Neutrophil (primary cell): ENCODE results near the gene VSX1.

ENCODE experiments used
- H3K27ac ChIP-seq: fragments of 200-600 bp; sonication (generic); 2 replicates; pipeline ENCODE4 v1.5.1; 2016; ENCODE audit warnings: mild to moderate bottlenecking, moderate library complexity
- H3K27me3 ChIP-seq: fragments of 200-600 bp; sonication (generic); 2 replicates; pipeline ENCODE4 v1.6.0; 2016; ENCODE audit warnings: mild to moderate bottlenecking
- H3K36me3 ChIP-seq: fragments of 200-600 bp; sonication (generic); 2 replicates; pipeline ENCODE4 v1.5.1; 2017
- H3K4me1 ChIP-seq, 2 experiments: fragments of 200-600 bp in 1 of 2; sonication (generic) in 1 of 2; 1 replicate in 1 of 2; 2 replicates in 1 of 2; pipeline versions ENCODE4 v1.5.1 to v1.6.1; 2013 to 2016; ENCODE audit warnings: low read depth in 1 of 2, low read length in 1 of 2, mild to moderate bottlenecking in 1 of 2, moderate library complexity in 1 of 2; ENCODE audit not compliant: control insufficient read depth in 1 of 2, insufficient read depth in 1 of 2
- H3K4me3 ChIP-seq, 2 experiments: fragments of 200-600 bp in 1 of 2; sonication (generic) in 1 of 2; 1 replicate in 1 of 2; 2 replicates in 1 of 2; pipeline ENCODE4 v1.5.1; 2013 to 2016; ENCODE audit warnings: low read depth in 1 of 2, low read length in 1 of 2, mild to moderate bottlenecking in 1 of 2, moderate library complexity in 1 of 2
- H3K9me3 ChIP-seq: fragments of 200-600 bp; sonication (generic); 2 replicates; pipeline ENCODE4 v1.5.1; 2016
- CTCF ChIP-seq: fragments of 200-600 bp; sonication (generic); IDR thresholded peaks from 2 replicates; pipeline ENCODE4 v1.5.1; 2016; ENCODE audit warnings: antibody characterized with exemption

Gene VSX1

GRCh38 chr20:25076731-25077609, 5.0 kb downstream of the VSX1 start:
- no peaks in the 10 kb centered on the region for H3K9me3 ChIP-seq
- peaks cover 100% of the 10 kb centered on the region for H3K27me3 ChIP-seq
- H3K4me3 ChIP-seq, result peak overlapping the region in 1 of 2 experiments; percentile 29
- no peaks in the 10 kb centered on the region for H3K36me3 ChIP-seq
- no peak for TF ChIP-seq CTCF
- no peak overlapping the region for H3K27ac ChIP-seq
- peaks cover 6 to 13% of the 10 kb centered on the region in 2 experiments for H3K4me1 ChIP-seq

GRCh38 chr20:25076201-25076600, 5.7 kb downstream of the VSX1 start:
- H3K27ac ChIP-seq, result no peak overlapping the region
- no peak for TF ChIP-seq CTCF
- no peaks in the 10 kb centered on the region for H3K9me3 ChIP-seq
- H3K27me3 ChIP-seq, result peaks cover 100% of the 10 kb centered on the region
- peaks cover 6 to 13% of the 10 kb centered on the region in 2 experiments for H3K4me1 ChIP-seq
- no peaks in the 10 kb centered on the region for H3K36me3 ChIP-seq
- H3K4me3 ChIP-seq, result no peak overlapping the region

GRCh38 chr20:25073544-25073943, 8.4 kb downstream of the VSX1 start:
- Histone ChIP-seq H3K4me3 (no peak overlapping the region), H3K27me3 (peaks cover 100% of the 10 kb centered on the region), H3K9me3 (no peaks in the 10 kb centered on the region), H3K4me1 (peaks cover 6 to 13% of the 10 kb centered on the region in 2 experiments), H3K27ac (no peak overlapping the region), H3K36me3 (no peaks in the 10 kb centered on the region)
- no peak for TF ChIP-seq CTCF

- H3K27me3 ChIP-seq, result peaks cover 100% of the 10 kb centered on the region
- H3K27ac ChIP-seq, result no peak overlapping the region
- no peaks in the 10 kb centered on the region for H3K36me3 ChIP-seq
- TF ChIP-seq CTCF, result no peak
- peaks cover under 1 to 8% of the 10 kb centered on the region in 2 experiments for H3K4me1 ChIP-seq
- no peak overlapping the region for H3K4me3 ChIP-seq
- no peaks in the 10 kb centered on the region for H3K9me3 ChIP-seq
Measured at GRCh38 chr20:25072226-25072811, 9.6 kb downstream of the VSX1 start.

GRCh38 chr20:25071734-25072133, 10.2 kb downstream of the VSX1 start:
- Histone ChIP-seq H3K36me3 (no peaks in the 10 kb centered on the region), H3K4me1 (peaks cover 0 to 2% of the 10 kb centered on the region in 2 experiments), H3K4me3 (no peak overlapping the region), H3K27ac (no peak overlapping the region), H3K27me3 (peaks cover 95% of the 10 kb centered on the region), H3K9me3 (no peaks in the 10 kb centered on the region)
- TF ChIP-seq CTCF, result no peak
